ENCODE measurements around the gene CAMK2N2. TPM values are rescaled to one million over a fixed set of nuclear protein-coding genes. Genes with fewer than 3 reads are reported as not detected.
"Not testable (repeated sequence)": the region's sequence is repeated elsewhere in the genome, so short reads cannot be mapped to it uniquely, and the experiment has no call there.

Gene CAMK2N2
- total and polyA plus RNA-seq, 2 experiments from 2014 or later, result 0.27 TPM; not detected in 1

GRCh38 chr3:184272269-184272668, 10.9 kb upstream of the CAMK2N2 start:
- Histone ChIP-seq H3K27ac (no peak overlapping the region), H3K4me1 (ENCODE audit: low read depth) (peaks cover 9% of the 10 kb centered on the region), H3K27me3 (peaks cover 56% of the 10 kb centered on the region), H3K36me3 (no peaks in the 10 kb centered on the region), H3K4me3 (no peak overlapping the region), H3K9me3 (ENCODE audit: low read depth) (no peaks in the 10 kb centered on the region)
- TF ChIP-seq CTCF (IDR thresholded peaks at IDR 0.05; ENCODE audit: low read depth, low read length), result no peak
- no peak for DNase-seq (ENCODE audit: low read depth in 1 of 2, low spot score in 1 of 2)

- peaks cover 54% of the 10 kb centered on the region for H3K27me3 ChIP-seq
- not testable (repeated sequence) for H3K27ac ChIP-seq; H3K4me3 ChIP-seq; DNase-seq (ENCODE audit: low read depth in 1 of 2, low spot score in 1 of 2); H3K36me3 ChIP-seq; H3K9me3 ChIP-seq (ENCODE audit: low read depth); H3K4me1 ChIP-seq (ENCODE audit: low read depth)
These were observed 5.9 kb upstream of the CAMK2N2 start for GRCh38 chr3:184267249-184267648.

- peaks cover 4% of the 10 kb centered on the region for H3K4me1 ChIP-seq (ENCODE audit: low read depth)
- TF ChIP-seq CTCF (IDR thresholded peaks at IDR 0.05; ENCODE audit: low read depth, low read length), result no peak
- peaks cover 84% of the 10 kb centered on the region for H3K27me3 ChIP-seq
- DNase-seq (ENCODE audit: low read depth in 1 of 2, low spot score in 1 of 2), result no peak
- no peak overlapping the region for H3K4me3 ChIP-seq
- no peaks in the 10 kb centered on the region for H3K9me3 ChIP-seq (ENCODE audit: low read depth)
- H3K36me3 ChIP-seq, result no peaks in the 10 kb centered on the region
- no peak overlapping the region for H3K27ac ChIP-seq
These were observed 1.4 kb upstream of the CAMK2N2 start for GRCh38 chr3:184262764-184263179.

- peak in 1 of 2 donors; percentile 46 for DNase-seq (ENCODE audit: low read depth in 1 of 2, low spot score in 1 of 2)
- peaks cover 88% of the 10 kb centered on the region for H3K27me3 ChIP-seq
- H3K4me3 ChIP-seq, result peak overlapping the region; percentile 38
These were observed 756 bp upstream of the CAMK2N2 start for GRCh38 chr3:184261854-184262763.

GRCh38 chr3:184260724-184261269, 556 bp downstream of the CAMK2N2 start:
- Histone ChIP-seq H3K27ac (no peak overlapping the region), H3K9me3 (ENCODE audit: low read depth) (no peaks in the 10 kb centered on the region), H3K4me3 (peak overlapping the region; percentile 38), H3K36me3 (no peaks in the 10 kb centered on the region), H3K27me3 (peaks cover 83% of the 10 kb centered on the region), H3K4me1 (ENCODE audit: low read depth) (peaks cover 4% of the 10 kb centered on the region)
- no peak for TF ChIP-seq CTCF (IDR thresholded peaks at IDR 0.05; ENCODE audit: low read depth, low read length)
- no peak for DNase-seq (ENCODE audit: low read depth in 1 of 2, low spot score in 1 of 2)

More at GRCh38 chr3:184261854-184262763, 756 bp upstream of the CAMK2N2 start:
- no peaks in the 10 kb centered on the region for H3K9me3 ChIP-seq (ENCODE audit: low read depth)
- H3K36me3 ChIP-seq, result no peaks in the 10 kb centered on the region
- no peak for TF ChIP-seq CTCF (IDR thresholded peaks at IDR 0.05; ENCODE audit: low read depth, low read length)
- H3K27ac ChIP-seq, result no peak overlapping the region
- peaks cover 4% of the 10 kb centered on the region for H3K4me1 ChIP-seq (ENCODE audit: low read depth)
